GM12878 (cell line): ENCODE data around the gene PASK. TPM values are rescaled to one million over a fixed set of nuclear protein-coding genes. Genes with fewer than 3 reads are reported as not detected.

Source experiments
- ATAC-seq: fragments of 200-7000 bp; cut with Tn5 transposase; 3 replicates; pipeline ENCODE4 v1.9.1; 2020; ENCODE audit warnings: mild to moderate bottlenecking, moderate library complexity
- BruUV-seq: library from RNA; stranded (reverse); fragments of 400-500 nt; replicated peaks from 2 replicates; lab custom pipeline; 2021; lab: Mats Ljungman, UMichigan
- CTCF ChIA-PET: fragments of 300-600 bp; sonication (Branson Sonifier 250); formaldehyde crosslinking; extraction: SDS; loops from one replicate; lab custom pipeline; 2021; ENCODE audit warnings: inconsistent platforms; lab: Yijun Ruan, JAX
- POLR2A ChIA-PET: fragments of 350-600 bp; formaldehyde crosslinking; extraction: SDS; loops from one replicate; lab custom pipeline; 2021; ENCODE audit warnings: inconsistent platforms; lab: Charles Lee
- RAD21 ChIA-PET: fragments of 300-600 bp; sonication (Branson Sonifier 250); formaldehyde crosslinking; loops from one replicate; lab custom pipeline; 2023; ENCODE audit warnings: antibody characterized with exemption; ENCODE audit not compliant: unreplicated experiment; lab: Charles Lee
- SMC1A ChIA-PET: fragments of 300-600 bp; sonication (Branson Sonifier 250); formaldehyde crosslinking; loops from one replicate; lab custom pipeline; 2023; ENCODE audit not compliant: unreplicated experiment, uncharacterized antibody; lab: Charles Lee
- DNase-seq: peaks from one replicate; pipeline ENCODE4 v3.0.0-alpha.2; 2011; ENCODE audit warnings: low read depth, low spot score
- FAIRE-seq: peaks from 3 replicates; lab custom pipeline; 2011; peaks lifted over from hg19 to GRCh38; lab: Jason Lieb, UNC
- H2AFZ ChIP-seq: 2 replicates; pipeline ENCODE4 v1.6.0; 2011; ENCODE audit warnings: low read depth, low read length, control low read depth; ENCODE audit not compliant: control insufficient read depth
- H3K27ac ChIP-seq: 2 replicates; pipeline ENCODE4 v1.5.1; 2011; ENCODE audit warnings: control low read depth; ENCODE audit not compliant: control insufficient read depth, insufficient read depth
- H3K27me3 ChIP-seq, 2 experiments: replicated peaks in 1 of 2; 2 replicates each; pipeline versions ENCODE4 v1.6.0 to v1.6.1; 2011; ENCODE audit warnings: low read length in 1 of 2; ENCODE audit not compliant: control insufficient read depth in 2 of 2, insufficient read depth in 2 of 2
- H3K36me3 ChIP-seq, 2 experiments: 2 replicates each; pipeline ENCODE4 v1.5.1; 2011; ENCODE audit warnings: low read length in 1 of 2; ENCODE audit not compliant: control insufficient read depth in 2 of 2, insufficient read depth in 2 of 2
- H3K4me1 ChIP-seq: 2 replicates; pipeline ENCODE4 v1.6.1; 2011; ENCODE audit warnings: mild to moderate bottlenecking, low read length, moderate library complexity, mixed read lengths; ENCODE audit not compliant: control insufficient read depth, insufficient read depth
- H3K4me2 ChIP-seq: 2 replicates; pipeline ENCODE4 v1.6.0; 2011; ENCODE audit warnings: control low read depth; ENCODE audit not compliant: control insufficient read depth, insufficient read depth
- H3K4me3 ChIP-seq: fragments of 200-600 bp; sonication (generic); 2 replicates; pipeline ENCODE4 v1.5.1; 2016
- H3K79me2 ChIP-seq: 2 replicates; pipeline ENCODE4 v1.6.0; 2011; ENCODE audit warnings: low read length; ENCODE audit not compliant: control insufficient read depth, insufficient read depth
- H3K9ac ChIP-seq: 2 replicates; pipeline ENCODE4 v1.8.0; 2011; ENCODE audit warnings: low read length, control low read depth, mixed read lengths; ENCODE audit not compliant: control insufficient read depth, insufficient read depth
- H3K9me3 ChIP-seq: replicated peaks from 3 replicates; pipeline ENCODE4 v1.5.1; 2011; ENCODE audit warnings: mild to moderate bottlenecking, low read length; ENCODE audit not compliant: control insufficient read depth, insufficient read depth
- H4K20me1 ChIP-seq: 2 replicates; pipeline ENCODE4 v1.6.0; 2011; ENCODE audit not compliant: control insufficient read depth, insufficient read depth
- FOS ChIP-seq: IDR thresholded peaks from 3 replicates; pipeline ENCODE4 v1.6.1; 2011; ENCODE audit warnings: borderline replicate concordance; ENCODE audit not compliant: insufficient read length; ENCODE audit errors: extremely low read depth
- NR2F1 ChIP-seq: fragments of 450-650 bp; conservative IDR thresholded peaks from 2 replicates; pipeline ENCODE4 v1.6.1; 2017; ENCODE audit warnings: mild to moderate bottlenecking
- WGBS: methylation state at CpG from one replicate; pipeline ENCODE4 v1.1.6; 2016; ENCODE audit warnings: low lambda C conversion rate; ENCODE audit not compliant: insufficient replicate concordance, insufficient coverage; ENCODE audit errors: missing lambda C conversion rate; 5-methylcytosine and 5-hydroxymethylcytosine counted together
- in situ Hi-C: fragments of 300-500 bp; cut with MboI; formaldehyde crosslinking; loops from 9 replicates; pipeline ENCODE4 v1.14.3; 2018; ENCODE audit warnings: mixed read lengths
- intact Hi-C: fragments of 100-400 bp; cut with micrococcal nuclease; formaldehyde crosslinking; loops from one replicate; pipeline ENCODE4 v1.14.2; 2022; ENCODE audit not compliant: unreplicated experiment
- polyA plus RNA-seq, 11 experiments: library from polyadenylated mRNA; depleted of rRNA in 4 of 11; unstranded in 6 of 11; stranded (reverse) in 5 of 11; fragments of >200 nt; fragmentation: Nextera tagmentation in 4 of 11; fragmentation: Illumina TruSeq in 1 of 11; extraction: Ambion mirVana in 4 of 11; extraction: Trizol in 1 of 11; gene quantifications; 1 replicate in 1 of 11; 2 replicates in 10 of 11; pipeline versions ENCODE4 v1.2.1 to v1.2.3, GENCODE V29; 2011 to 2016; ENCODE audit warnings: inconsistent platforms in 2 of 11, missing spikeins in 2 of 11, low read depth in 1 of 11
- total RNA-seq, 4 experiments: library from RNA; depleted of rRNA in 3 of 4; stranded (reverse); fragments of >200 nt in 3 of 4; fragmentation: Illumina TruSeq in 1 of 4; extraction: Trizol in 1 of 4; gene quantifications; 2 replicates each; pipeline versions ENCODE4 v1.2.1 to v1.2.3, GENCODE V29; 2013 to 2021
- TF ChIP-seq, protein P1 (sequence below): fragments of 450-650 bp; IDR thresholded peaks from 2 replicates; pipeline ENCODE4 v1.6.1; 2016; ENCODE audit warnings: mild to moderate bottlenecking

Gene PASK
- total and polyA plus RNA-seq, 10 of the 15 experiments (the other 5 are each of a cell fraction or from before 2014, with no cell fraction given), result 9.6 to 62.2 (median 28.5) TPM

DNA sequence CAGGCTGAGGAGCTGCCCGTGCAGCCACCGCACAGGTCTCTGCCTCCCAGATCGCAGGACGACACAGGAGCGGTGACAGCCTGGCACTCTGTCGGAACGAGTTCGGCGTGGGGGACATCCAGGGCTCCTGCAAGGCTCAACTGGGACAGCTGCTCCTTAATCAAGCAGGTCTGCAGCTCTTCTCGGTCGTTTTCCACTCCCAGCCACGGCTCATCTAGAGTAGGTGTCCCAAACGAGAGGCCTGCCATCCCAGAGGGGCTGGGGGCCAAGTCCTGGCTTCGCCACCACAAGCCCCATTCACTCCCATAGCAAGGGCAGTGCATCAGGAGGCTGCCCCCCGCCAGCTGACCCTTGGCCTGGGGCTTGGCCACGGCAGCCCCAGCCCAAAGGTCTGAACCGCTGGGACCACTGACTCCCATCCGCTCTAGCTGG is 22.5 kb downstream of the PASK start:
- 98% methylated on average over 14 of the region's 18 CpGs for WGBS
- CTCF ChIA-PET, result interaction anchor here (0.7 to 0.9 kb wide), 2 partner anchors 14 to 27 kb away, joined by 3 read pairs; no protein-coding TSS in a partner anchor
- intact Hi-C loops, result loop anchor here (1.0 to 2.0 kb wide), 4 partner anchors 16 to 28 kb away; partner anchors contain the start of genes MTERF4 and PASK

More for the DNA sequence above, 22.5 kb downstream of the PASK start:
- Histone ChIP-seq H3K9me3 (no peaks in the 10 kb centered on the region; the same call in 1 of the 3 replicates), H3K27ac (peak overlapping the region; percentile 97), H3K4me3 (no peak overlapping the region), H3K9ac (no peak overlapping the region; the same call in 1 of the 2 replicates), H2AFZ (no peak overlapping the region), H3K27me3 (no peaks in the 10 kb centered on the region), H3K4me2 (peak overlapping the region; percentile 44), H3K4me1 (peaks cover 43% of the 10 kb centered on the region), H3K36me3 (peaks cover 11 to 13% of the 10 kb centered on the region in 2 experiments; a peak in 3 of 4 replicates), H4K20me1 (no peaks in the 10 kb centered on the region), H3K79me2 (peaks cover 30% of the 10 kb centered on the region)
- DNase-seq (no peak), ATAC-seq (no peak), FAIRE-seq (no peak)
- in situ Hi-C loops, result no loop called here
- SMC1A ChIA-PET, result interaction anchor here (1.1 to 5.4 kb wide), 3 partner anchors 14 to 49 kb away, joined by 3 to 48 read pairs (median 4); partner anchors contain the start of gene MTERF4
- no TSS peak for BruUV-seq
- TF ChIP-seq FOS (no peak), NR2F1 (peak; percentile 69)
- TF ChIP-seq, protein P1, sequence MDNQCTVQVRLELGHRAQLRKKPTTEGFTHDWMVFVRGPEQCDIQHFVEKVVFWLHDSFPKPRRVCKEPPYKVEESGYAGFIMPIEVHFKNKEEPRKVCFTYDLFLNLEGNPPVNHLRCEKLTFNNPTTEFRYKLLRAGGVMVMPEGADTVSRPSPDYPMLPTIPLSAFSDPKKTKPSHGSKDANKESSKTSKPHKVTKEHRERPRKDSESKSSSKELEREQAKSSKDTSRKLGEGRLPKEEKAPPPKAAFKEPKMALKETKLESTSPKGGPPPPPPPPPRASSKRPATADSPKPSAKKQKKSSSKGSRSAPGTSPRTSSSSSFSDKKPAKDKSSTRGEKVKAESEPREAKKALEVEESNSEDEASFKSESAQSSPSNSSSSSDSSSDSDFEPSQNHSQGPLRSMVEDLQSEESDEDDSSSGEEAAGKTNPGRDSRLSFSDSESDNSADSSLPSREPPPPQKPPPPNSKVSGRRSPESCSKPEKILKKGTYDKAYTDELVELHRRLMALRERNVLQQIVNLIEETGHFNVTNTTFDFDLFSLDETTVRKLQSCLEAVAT, result peak; percentile 76
- RAD21 ChIA-PET, result interaction anchor here (0.7 to 1.8 kb wide), 6 partner anchors 9 to 48 kb away, joined by 3 to 6 read pairs (median 3); partner anchors contain the start of gene PASK
- POLR2A ChIA-PET, result interaction anchor here (1.2 to 4.3 kb wide), 3 partner anchors 13 to 23 kb away, joined by 3 to 35 read pairs (median 5); partner anchors contain the start of genes PASK and PPP1R7
